ENCODE measurements around the gene RALGPS1.

RALGPS1 gene, protein sequence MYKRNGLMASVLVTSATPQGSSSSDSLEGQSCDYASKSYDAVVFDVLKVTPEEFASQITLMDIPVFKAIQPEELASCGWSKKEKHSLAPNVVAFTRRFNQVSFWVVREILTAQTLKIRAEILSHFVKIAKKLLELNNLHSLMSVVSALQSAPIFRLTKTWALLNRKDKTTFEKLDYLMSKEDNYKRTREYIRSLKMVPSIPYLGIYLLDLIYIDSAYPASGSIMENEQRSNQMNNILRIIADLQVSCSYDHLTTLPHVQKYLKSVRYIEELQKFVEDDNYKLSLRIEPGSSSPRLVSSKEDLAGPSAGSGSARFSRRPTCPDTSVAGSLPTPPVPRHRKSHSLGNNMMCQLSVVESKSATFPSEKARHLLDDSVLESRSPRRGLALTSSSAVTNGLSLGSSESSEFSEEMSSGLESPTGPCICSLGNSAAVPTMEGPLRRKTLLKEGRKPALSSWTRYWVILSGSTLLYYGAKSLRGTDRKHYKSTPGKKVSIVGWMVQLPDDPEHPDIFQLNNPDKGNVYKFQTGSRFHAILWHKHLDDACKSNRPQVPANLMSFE

DNA sequence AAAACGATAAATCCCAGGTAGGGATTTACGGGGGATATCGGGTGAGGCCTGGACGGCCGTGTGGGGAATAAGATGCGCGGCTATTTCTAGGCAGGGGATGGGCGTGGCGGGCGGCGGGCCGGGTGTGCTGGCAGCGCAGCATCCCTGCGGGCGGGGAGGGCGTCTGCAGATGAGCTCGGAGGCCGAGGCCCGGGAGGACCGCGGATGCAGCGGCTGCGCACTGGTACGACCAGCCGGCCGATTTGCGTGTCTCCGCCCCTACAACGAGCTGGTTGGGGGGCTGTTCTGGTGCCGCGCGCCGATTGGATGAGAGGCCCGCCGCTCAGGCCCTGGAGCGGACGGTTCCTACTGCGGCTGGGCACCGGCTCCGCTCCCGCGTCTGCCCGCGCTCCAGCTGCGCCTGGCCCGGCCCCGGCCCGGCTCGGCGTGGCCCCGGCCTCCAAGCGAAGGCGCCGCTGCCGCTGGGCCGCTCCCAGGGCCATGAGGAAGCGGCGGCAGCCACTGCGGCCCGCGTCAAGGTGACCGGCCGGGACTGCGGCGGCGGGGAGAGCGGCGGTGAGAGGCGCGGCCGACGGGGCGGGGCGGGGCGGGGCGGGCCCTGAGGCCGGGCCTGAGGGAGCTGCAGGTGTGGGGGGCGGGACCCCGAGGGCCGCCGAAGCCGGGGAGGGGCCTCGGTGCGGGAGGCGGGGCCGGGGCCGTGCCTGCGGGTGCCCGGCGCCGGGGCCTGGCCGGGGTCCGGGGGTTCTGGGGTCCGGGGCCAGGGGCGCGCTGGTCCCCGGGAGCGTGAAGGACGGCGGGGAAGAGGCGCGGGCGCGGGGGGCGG lies at the start of gene RALGPS1:
TSS of gene RALGPS1 (plus strand) at position 325 of the 823 bp plus-strand sequence. CDS start 47,508 bp downstream, outside the sequence.
- in situ Hi-C loops (cut with MboI; ENCODE audit: low sequenced_read_pairs), result no loop called here

DNA sequence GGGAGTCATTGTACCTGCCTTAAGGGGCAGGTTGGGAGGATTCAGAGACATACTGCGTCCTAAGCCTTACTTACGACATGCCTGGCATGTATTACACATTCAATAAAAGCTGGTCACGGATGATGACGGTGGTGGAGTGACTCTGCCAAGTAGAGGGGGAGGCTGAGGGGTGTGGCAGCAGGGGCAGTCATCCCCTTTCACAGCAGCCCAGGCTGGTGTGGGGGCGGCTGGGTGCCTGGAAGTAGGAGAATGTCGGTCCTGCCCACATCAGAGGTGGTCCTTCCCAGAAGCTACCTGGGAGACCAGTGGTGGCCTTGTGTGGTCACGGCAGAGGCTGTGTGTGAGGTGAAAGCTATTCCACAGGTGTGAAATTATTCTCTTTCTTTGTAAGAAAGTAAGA lies 45.2 kb upstream of the RALGPS1 start:
- in situ Hi-C loops (cut with MboI; ENCODE audit: low sequenced_read_pairs), result no loop called here

- in situ Hi-C loops (cut with MboI; ENCODE audit: low sequenced_read_pairs), result no loop called here
These were observed 42.1 kb upstream of the RALGPS1 start for GRCh38 chr9:126872516-126872915.

- in situ Hi-C loops (cut with MboI; ENCODE audit: low sequenced_read_pairs), result no loop called here
These were observed 39.9 kb upstream of the RALGPS1 start for GRCh38 chr9:126874546-126875314.

- in situ Hi-C loops (cut with MboI; ENCODE audit: low sequenced_read_pairs), result no loop called here
These were observed 38.6 kb upstream of the RALGPS1 start for GRCh38 chr9:126875756-126876510.

GRCh38 chr9:126876531-126876930 lies 38.1 kb upstream of the RALGPS1 start:
- in situ Hi-C loops (cut with MboI; ENCODE audit: low sequenced_read_pairs), result no loop called here

GRCh38 chr9:126877418-126877817 lies 37.2 kb upstream of the RALGPS1 start:
- in situ Hi-C loops (cut with MboI; ENCODE audit: low sequenced_read_pairs), result no loop called here

- in situ Hi-C loops (cut with MboI; ENCODE audit: low sequenced_read_pairs), result no loop called here
These were observed 35.3 kb upstream of the RALGPS1 start for GRCh38 chr9:126879288-126879687.

GRCh38 chr9:126880226-126880946 lies 34.2 kb upstream of the RALGPS1 start:
- in situ Hi-C loops (cut with MboI; ENCODE audit: low sequenced_read_pairs), result no loop called here

DNA sequence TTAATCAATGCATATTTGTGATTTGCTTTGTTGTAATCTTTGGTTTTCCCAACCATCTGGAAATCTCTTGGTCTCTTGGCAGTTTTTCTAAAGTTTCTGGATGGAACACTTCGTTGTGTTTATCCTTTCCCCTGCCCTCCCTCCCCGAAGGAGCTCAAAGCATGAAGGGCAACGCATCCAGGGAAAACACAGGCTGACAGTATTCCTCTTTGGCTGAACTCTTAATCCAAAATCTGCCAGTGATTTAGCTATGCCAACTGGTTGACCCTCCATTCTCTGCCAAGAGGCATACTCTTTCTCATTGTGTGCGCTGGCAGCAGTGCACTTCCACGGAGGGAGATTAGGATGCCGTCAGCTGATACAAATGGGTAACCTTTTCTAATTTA lies 33.6 kb upstream of the RALGPS1 start:
- in situ Hi-C loops (cut with MboI; ENCODE audit: low sequenced_read_pairs), result no loop called here

GRCh38 chr9:126882746-126883145 lies 31.8 kb upstream of the RALGPS1 start:
- in situ Hi-C loops (cut with MboI; ENCODE audit: low sequenced_read_pairs), result no loop called here

DNA sequence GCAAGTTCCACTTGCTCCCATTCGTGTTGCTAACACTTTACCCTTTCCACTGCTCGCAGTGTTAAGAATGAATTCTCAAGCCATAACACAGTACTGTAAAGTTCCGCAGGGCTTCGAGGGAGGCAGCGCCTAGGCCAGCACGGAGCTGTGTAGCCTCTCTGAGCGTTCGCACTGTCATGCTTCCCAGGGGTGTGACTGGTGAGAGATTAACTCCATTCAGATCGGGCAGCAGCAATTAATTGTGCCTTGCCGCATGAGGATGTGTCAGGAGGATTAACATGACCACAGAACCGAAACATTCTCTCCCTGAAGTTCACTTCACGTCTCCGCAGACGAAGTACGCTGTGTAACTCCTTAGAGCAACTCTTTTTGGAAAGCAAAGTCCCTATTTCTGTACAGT lies 30.9 kb upstream of the RALGPS1 start:
- in situ Hi-C loops (cut with MboI; ENCODE audit: low sequenced_read_pairs), result no loop called here

GRCh38 chr9:126885131-126885641 lies 29.4 kb upstream of the RALGPS1 start:
- in situ Hi-C loops (cut with MboI; ENCODE audit: low sequenced_read_pairs), result no loop called here

- in situ Hi-C loops (cut with MboI; ENCODE audit: low sequenced_read_pairs), result no loop called here
These were observed 28.4 kb upstream of the RALGPS1 start for GRCh38 chr9:126886034-126886822.

- in situ Hi-C loops (cut with MboI; ENCODE audit: low sequenced_read_pairs), result no loop called here
These were observed 27.7 kb upstream of the RALGPS1 start for GRCh38 chr9:126886897-126887296.

DNA sequence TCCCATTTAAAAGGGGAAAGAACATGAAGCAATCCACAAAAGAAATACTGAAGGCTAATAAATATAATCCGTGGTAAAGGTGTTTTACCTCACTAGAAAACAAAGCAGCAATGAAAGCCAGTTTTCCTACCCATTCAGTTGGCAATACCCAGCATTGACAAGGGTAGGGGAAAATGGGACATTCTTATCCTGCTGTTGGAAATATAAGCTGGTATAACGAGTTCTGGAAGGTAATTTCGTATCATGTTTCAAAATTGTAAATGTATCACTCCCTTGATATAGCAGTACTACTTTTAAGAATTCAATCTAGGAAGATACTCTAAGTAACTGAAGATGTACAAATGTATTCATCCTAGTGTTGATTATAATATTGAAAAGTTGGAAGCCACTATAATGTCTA lies 22.9 kb upstream of the RALGPS1 start:
- in situ Hi-C loops (cut with MboI; ENCODE audit: low sequenced_read_pairs), result no loop called here

DNA sequence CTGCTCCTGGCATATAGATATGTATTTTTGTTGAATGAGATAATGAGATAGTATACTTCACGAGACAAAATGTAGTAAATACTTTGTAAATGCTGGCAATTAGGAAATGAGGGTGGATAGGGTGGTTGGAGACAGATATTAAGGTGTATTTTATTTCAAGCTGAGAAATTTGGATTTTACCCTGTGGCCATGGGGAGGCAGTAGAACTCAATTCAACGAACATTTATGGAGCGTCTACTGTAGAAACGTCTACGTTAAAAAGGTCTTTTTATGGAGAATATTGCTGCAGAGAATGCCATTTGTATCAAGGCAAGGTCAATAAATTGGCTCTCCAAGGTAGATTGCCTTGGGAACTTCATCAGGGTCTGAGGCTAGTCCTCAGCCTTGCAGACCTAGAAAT lies 21.5 kb upstream of the RALGPS1 start:
- in situ Hi-C loops (cut with MboI; ENCODE audit: low sequenced_read_pairs), result no loop called here

GRCh38 chr9:126894052-126894603 lies 20.5 kb upstream of the RALGPS1 start:
- in situ Hi-C loops (cut with MboI; ENCODE audit: low sequenced_read_pairs), result no loop called here

Data from HL-60/S4 treated with retinoic acid at 250 ng/mL for 4 days and 3 days (cell line).